NB4 (cell line): ENCODE results near the gene PKP1.

Source experiments
- MYC ChIP-seq: IDR thresholded peaks from 2 replicates; pipeline ENCODE4 v1.6.1; 2011; ENCODE audit warnings: low read depth, low read length
- POLR2A ChIP-seq: IDR thresholded peaks from 2 replicates; pipeline ENCODE4 v1.6.1; 2011; ENCODE audit warnings: mild to moderate bottlenecking; ENCODE audit not compliant: insufficient read length; ENCODE audit errors: extremely low read depth
- TF ChIP-seq, protein P1 (sequence below): IDR thresholded peaks from one replicate; pipeline ENCODE4 v1.5.1; 2012; ENCODE audit warnings: low read depth, low read length
- TF ChIP-seq, protein P2 (sequence below): IDR thresholded peaks from 2 replicates; pipeline ENCODE4 v1.6.1; 2011; ENCODE audit warnings: low read depth, low read length

DNA sequence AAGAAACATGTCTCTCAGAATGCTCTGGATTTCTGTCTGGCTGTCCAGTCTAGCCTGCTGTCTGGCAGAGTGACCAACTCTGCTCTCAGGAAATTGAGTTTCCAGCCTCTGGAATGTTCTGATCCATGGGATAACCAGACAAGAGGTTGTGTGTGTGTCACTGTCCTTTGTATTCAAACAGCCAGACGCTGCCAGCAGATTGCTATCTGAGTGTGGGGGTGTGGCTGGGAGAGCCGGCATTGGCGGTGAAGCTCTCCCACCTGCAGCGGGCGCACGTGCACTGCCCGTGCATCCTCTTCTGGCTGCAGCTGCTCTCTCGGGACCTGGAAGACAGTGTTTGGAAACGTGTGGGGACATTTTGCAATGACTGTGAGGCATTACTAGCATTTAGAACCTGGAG is 26.1 kb downstream of the PKP1 start:
- no peak for TF ChIP-seq POLR2A
- TF ChIP-seq, protein P1, sequence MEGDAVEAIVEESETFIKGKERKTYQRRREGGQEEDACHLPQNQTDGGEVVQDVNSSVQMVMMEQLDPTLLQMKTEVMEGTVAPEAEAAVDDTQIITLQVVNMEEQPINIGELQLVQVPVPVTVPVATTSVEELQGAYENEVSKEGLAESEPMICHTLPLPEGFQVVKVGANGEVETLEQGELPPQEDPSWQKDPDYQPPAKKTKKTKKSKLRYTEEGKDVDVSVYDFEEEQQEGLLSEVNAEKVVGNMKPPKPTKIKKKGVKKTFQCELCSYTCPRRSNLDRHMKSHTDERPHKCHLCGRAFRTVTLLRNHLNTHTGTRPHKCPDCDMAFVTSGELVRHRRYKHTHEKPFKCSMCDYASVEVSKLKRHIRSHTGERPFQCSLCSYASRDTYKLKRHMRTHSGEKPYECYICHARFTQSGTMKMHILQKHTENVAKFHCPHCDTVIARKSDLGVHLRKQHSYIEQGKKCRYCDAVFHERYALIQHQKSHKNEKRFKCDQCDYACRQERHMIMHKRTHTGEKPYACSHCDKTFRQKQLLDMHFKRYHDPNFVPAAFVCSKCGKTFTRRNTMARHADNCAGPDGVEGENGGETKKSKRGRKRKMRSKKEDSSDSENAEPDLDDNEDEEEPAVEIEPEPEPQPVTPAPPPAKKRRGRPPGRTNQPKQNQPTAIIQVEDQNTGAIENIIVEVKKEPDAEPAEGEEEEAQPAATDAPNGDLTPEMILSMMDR, result peak; percentile 40
- TF ChIP-seq, protein P2, sequence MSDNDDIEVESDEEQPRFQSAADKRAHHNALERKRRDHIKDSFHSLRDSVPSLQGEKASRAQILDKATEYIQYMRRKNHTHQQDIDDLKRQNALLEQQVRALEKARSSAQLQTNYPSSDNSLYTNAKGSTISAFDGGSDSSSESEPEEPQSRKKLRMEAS, result peak; percentile 98
- peak; percentile 85 for TF ChIP-seq MYC
